Stomach (tissue), 9 donors: ENCODE data around the gene GAK. TPM values are rescaled to one million over a fixed set of nuclear protein-coding genes. Genes with fewer than 3 reads are reported as not detected.

Experiments used
- DNase-seq, 2 donors: peaks; one replicate each; pipeline versions ENCODE4 v3.0.0 to v3.0.0-alpha.2; 2013 to 2019
- H3K27ac ChIP-seq, 5 donors: fragments of 200-600 bp in 4 of 5; sonication (generic) in 4 of 5; one replicate each; pipeline ENCODE4 v1.5.1; 2013 to 2019; ENCODE audit warnings: mild to moderate bottlenecking in 1 of 5, moderate library complexity in 1 of 5
- H3K27me3 ChIP-seq, 3 donors: fragments of 200-600 bp; sonication (generic); one replicate each; pipeline ENCODE4 v1.5.1; 2017 to 2019; ENCODE audit warnings: mixed run types in 1 of 3
- H3K36me3 ChIP-seq, 4 donors: fragments of 200-600 bp; sonication (generic); 1 replicate in 3 of 4; 2 replicates in 1 of 4; pipeline ENCODE4 v1.5.1; 2016 to 2019
- H3K4me1 ChIP-seq, 4 donors: fragments of 200-600 bp; sonication (generic); one replicate each; pipeline ENCODE4 v1.5.1; 2016 to 2019
- H3K4me3 ChIP-seq, 4 donors: fragments of 200-600 bp; sonication (generic) in 3 of 4; one replicate each; pipeline ENCODE4 v1.5.1; 2016 to 2019; ENCODE audit warnings: mild to moderate bottlenecking in 1 of 4
- H3K9me3 ChIP-seq, 4 donors: fragments of 200-600 bp; sonication (generic); one replicate each; pipeline ENCODE4 v1.5.1; 2016 to 2019
- EP300 ChIP-seq: sonication (generic); formaldehyde crosslinking; IDR thresholded peaks from one replicate; pipeline ENCODE4 v1.6.1; 2017; ENCODE audit warnings: antibody characterized with exemption
- POLR2A ChIP-seq, 4 donors: fragments of 450-650 bp; IDR thresholded peaks; one replicate each; pipeline ENCODE4 v1.6.1; 2016; ENCODE audit warnings: antibody characterized with exemption in 4 of 4, control low read depth in 2 of 4, mild to moderate bottlenecking in 1 of 4, moderate library complexity in 1 of 4
- POLR2AphosphoS5 ChIP-seq, 3 donors: sonication (generic); formaldehyde crosslinking; IDR thresholded peaks; one replicate each; pipeline ENCODE4 v1.6.1; 2016; ENCODE audit warnings: antibody characterized with exemption in 3 of 3
- WGBS, 5 donors: extraction: QIAGEN DNeasy Blood & Tissue Kit in 3 of 5; methylation state at CpG; one replicate each; pipeline versions ENCODE4 v1.1.5 to v1.1.7; 2013 to 2018; 5-methylcytosine and 5-hydroxymethylcytosine counted together
- intact Hi-C: fragments of 100-400 bp; cut with DNase I; formaldehyde crosslinking; loops from one replicate; pipeline ENCODE4 v1.15.1; 2023; ENCODE audit warnings: low total_unique reads
- polyA plus RNA-seq, 3 donors: library from polyadenylated mRNA; stranded (reverse); fragments of 200-250 nt; gene quantifications; one replicate each; pipeline ENCODE4 v1.2.3, GENCODE V29; 2013
- total RNA-seq, 5 donors: library from RNA; depleted of rRNA; stranded (reverse); fragments of >200 nt; gene quantifications; one replicate each; pipeline versions ENCODE4 v1.1.0 to v1.2.3, GENCODE V29; 2014 to 2016
- TF ChIP-seq, protein P1 (sequence below), 7 experiments: fragments of 450-650 bp in 4 of 7; fragments of 200-600 bp in 3 of 7; sonication (generic) in 3 of 7; IDR thresholded peaks; one replicate each; pipeline ENCODE4 v1.5.1; 2016 to 2019; ENCODE audit warnings: antibody characterized with exemption in 7 of 7, control low read depth in 2 of 7, mild to moderate bottlenecking in 1 of 7
- donor health status: healthy with polysubstance abuse.
- donor health status: Bipolar disorder and iron deficiency.
- donor health status: healthy.

The GAK gene
- total and polyA plus RNA-seq, 8 donors = 71.8 to 503 (median 157) TPM

DNA sequence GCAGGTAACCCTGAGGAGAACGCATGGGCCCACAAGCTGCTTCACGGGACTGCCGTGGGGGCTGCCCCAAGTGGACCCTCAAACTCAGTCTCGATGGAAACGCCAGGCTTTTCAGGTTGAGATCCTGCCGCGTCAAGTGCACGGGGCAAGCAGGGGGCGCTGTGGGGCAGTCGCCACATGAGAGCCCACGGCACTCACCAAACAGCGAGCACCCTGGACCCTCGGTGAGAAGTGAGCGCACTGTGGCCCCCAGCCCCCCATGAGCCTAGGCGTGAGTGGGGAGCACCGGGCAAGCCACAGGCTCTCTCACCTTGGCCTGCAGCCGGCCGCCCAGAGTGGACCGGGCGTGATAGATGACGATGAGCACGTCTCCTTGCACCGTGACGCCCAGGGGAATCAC lies 55.3 kb downstream of the GAK start:
- no peaks in the 10 kb centered on the region for H3K4me1 ChIP-seq
- no peak overlapping the region for H3K27ac ChIP-seq
- intact Hi-C loops = no loop called here
- H3K4me3 ChIP-seq = no peak overlapping the region
- TF ChIP-seq EP300 = no peak
- TF ChIP-seq POLR2A (IDR thresholded peaks at IDR 0.05) = no peak
- TF ChIP-seq, protein P1, sequence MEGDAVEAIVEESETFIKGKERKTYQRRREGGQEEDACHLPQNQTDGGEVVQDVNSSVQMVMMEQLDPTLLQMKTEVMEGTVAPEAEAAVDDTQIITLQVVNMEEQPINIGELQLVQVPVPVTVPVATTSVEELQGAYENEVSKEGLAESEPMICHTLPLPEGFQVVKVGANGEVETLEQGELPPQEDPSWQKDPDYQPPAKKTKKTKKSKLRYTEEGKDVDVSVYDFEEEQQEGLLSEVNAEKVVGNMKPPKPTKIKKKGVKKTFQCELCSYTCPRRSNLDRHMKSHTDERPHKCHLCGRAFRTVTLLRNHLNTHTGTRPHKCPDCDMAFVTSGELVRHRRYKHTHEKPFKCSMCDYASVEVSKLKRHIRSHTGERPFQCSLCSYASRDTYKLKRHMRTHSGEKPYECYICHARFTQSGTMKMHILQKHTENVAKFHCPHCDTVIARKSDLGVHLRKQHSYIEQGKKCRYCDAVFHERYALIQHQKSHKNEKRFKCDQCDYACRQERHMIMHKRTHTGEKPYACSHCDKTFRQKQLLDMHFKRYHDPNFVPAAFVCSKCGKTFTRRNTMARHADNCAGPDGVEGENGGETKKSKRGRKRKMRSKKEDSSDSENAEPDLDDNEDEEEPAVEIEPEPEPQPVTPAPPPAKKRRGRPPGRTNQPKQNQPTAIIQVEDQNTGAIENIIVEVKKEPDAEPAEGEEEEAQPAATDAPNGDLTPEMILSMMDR (IDR thresholded peaks at IDR 0.05) = no peak
- no peak for TF ChIP-seq POLR2AphosphoS5 (IDR thresholded peaks at IDR 0.05)
- no peaks in the 10 kb centered on the region for H3K9me3 ChIP-seq
- WGBS, 5 donors = 93 to 94% (median 94%) methylated on average over 16 to 24 of the region's 24 CpGs
- peaks cover 67 to 100% (median 100%) of the 10 kb centered on the region in 4 donors for H3K36me3 ChIP-seq
- no peak for DNase-seq
- H3K27me3 ChIP-seq = no peaks in the 10 kb centered on the region

DNA sequence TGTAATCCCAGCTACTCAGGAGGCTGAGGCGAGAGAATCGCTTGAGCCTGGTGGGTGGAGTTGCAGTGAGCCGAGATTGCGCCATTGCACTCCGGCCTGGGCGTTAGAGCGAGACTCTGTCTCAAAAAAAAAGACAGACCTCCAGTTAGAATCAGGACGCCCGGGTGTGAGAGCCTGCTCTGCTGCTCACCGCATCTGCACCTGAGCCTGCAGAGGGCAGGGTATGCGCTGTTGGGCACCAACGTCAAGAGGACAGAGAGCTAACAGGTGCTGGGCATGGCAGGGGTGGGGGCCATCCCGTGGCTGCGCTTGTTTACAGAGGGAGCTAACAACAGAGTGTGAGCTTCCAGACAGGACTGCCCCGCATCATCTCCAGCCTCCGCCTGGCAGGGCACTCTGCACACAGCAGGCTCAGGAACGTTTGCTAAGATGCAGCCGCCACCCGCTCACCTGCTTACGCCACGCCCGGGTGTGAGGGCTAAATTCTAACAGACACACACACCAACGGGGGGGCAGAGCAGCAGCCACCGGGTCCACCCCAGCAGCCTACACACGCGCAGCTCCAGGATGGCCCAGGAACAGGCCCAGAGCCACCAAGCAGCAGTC lies 56.2 kb downstream of the GAK start:
- H3K27me3 ChIP-seq = no peaks in the 10 kb centered on the region
- intact Hi-C loops = no loop called here
- no peaks in the 10 kb centered on the region for H3K4me1 ChIP-seq
- no peaks in the 10 kb centered on the region for H3K9me3 ChIP-seq
- no peak for DNase-seq
- H3K4me3 ChIP-seq = no peak overlapping the region
- 81 to 93% (median 85%) methylated on average over 17 to 26 of the region's 26 CpGs for WGBS, 5 donors
- H3K36me3 ChIP-seq = peaks cover 59 to 100% (median 100%) of the 10 kb centered on the region in 4 donors
- TF ChIP-seq POLR2A (IDR thresholded peaks at IDR 0.05) (no peak), EP300 (no peak), POLR2AphosphoS5 (IDR thresholded peaks at IDR 0.05) (no peak)
- TF ChIP-seq, protein P1 (IDR thresholded peaks at IDR 0.05) = no peak
- H3K27ac ChIP-seq = no peak overlapping the region

DNA sequence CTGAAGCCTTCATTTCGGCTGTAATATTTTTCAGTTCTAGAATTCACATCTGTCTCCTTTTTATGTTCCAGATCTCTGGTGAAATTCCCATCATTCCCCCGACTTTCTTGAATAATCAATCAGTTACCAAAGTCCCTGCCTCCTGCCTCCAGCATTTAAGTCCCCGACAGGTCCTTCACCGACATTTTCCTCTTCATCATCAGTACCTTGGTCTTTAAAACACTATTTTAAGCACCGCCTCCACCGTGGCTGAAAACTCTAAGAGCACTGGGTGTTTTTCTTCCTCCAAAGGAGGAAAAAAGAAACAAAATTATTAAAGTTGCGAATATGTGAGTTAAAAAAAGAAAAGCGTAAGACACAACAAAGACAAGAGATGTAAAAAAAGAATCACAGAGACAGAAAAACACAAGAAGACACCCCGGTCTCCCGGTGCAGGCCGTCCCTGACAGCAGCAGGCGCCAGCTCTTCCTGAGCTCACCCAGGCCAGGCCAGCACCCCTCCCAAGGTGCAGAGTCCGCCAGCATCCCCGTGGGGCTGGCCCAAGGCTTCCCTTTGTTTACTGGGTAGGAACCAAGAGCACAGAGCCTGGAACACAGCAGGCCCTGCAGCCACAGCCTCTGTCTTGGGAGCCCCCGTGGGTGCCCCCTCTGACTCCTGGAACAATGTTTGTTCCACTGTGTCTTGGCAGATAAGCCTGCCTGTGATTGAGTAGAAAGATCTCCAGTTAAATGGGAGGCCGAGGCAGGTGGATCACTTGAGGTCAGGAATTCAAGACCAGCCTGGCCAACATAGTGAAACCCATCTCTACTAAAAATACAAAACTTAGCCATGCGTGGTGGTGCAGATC lies 56.9 kb downstream of the GAK start:
- Histone ChIP-seq H3K9me3 (no peaks in the 10 kb centered on the region), H3K36me3 (peaks cover 59 to 100% (median 100%) of the 10 kb centered on the region in 4 donors), H3K4me3 (no peak overlapping the region), H3K27ac (no peak overlapping the region), H3K4me1 (no peaks in the 10 kb centered on the region), H3K27me3 (no peaks in the 10 kb centered on the region)
- DNase-seq = no peak
- TF ChIP-seq POLR2A (IDR thresholded peaks at IDR 0.05) (no peak), EP300 (no peak), POLR2AphosphoS5 (IDR thresholded peaks at IDR 0.05) (no peak)
- TF ChIP-seq, protein P1 (IDR thresholded peaks at IDR 0.05) = no peak
- WGBS, 5 donors = 82 to 88% (median 85%) methylated on average over 16 to 17 of the region's 17 CpGs
- intact Hi-C loops = no loop called here

DNA sequence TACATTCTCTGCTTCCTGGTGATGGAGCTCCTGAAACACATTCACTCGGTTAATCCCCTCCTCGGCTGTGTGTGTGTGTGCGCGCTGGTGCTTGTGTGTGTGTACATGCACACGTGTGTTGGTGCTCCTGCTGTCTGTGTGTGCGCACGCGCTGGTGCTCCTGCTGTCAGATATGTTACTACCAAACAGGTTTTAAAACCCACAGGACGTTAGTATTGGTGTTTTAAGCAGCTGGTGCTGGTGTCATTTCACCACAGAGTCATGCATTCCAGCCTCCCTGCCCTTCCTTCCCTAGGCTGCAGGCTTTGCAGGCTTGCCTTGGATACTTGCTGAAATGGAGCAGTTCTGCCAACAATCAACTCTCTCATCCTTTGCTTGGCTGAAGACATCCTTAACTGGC lies 58.1 kb downstream of the GAK start:
- intact Hi-C loops = no loop called here
- Histone ChIP-seq H3K9me3 (no peaks in the 10 kb centered on the region), H3K27me3 (no peaks in the 10 kb centered on the region), H3K4me1 (no peaks in the 10 kb centered on the region), H3K4me3 (no peak overlapping the region), H3K27ac (no peak overlapping the region), H3K36me3 (peaks cover 65 to 100% (median 98%) of the 10 kb centered on the region in 4 donors)
- WGBS, 5 donors = 86 to 93% (median 88%) methylated on average over 9 of the region's 9 CpGs
- TF ChIP-seq POLR2A (IDR thresholded peaks at IDR 0.05) (no peak), POLR2AphosphoS5 (IDR thresholded peaks at IDR 0.05) (no peak), EP300 (no peak)
- TF ChIP-seq, protein P1 (IDR thresholded peaks at IDR 0.05) = no peak
- DNase-seq = no peak
